ENCODE results near the gene FREM2.

DNA sequence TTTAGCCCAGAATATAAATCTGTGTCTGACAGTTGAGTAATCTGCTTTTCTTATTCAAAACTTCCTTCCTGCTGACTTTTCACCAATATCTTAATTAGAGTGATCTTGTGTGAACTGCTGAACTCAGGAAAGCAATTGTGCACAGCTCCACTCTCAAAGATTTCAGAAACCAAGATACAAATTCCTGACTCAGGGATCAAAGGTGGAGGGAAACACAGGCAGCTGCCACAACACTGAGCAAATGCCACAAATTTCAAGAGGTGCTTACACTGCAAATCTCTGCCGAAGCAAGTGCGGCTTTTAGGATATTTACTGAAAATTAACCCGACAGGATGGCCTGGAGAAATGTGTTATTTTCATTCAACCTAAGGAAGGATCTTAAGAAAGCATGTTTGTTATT is 192.4 kb downstream of the FREM2 start:
- TF ChIP-seq, protein P1, sequence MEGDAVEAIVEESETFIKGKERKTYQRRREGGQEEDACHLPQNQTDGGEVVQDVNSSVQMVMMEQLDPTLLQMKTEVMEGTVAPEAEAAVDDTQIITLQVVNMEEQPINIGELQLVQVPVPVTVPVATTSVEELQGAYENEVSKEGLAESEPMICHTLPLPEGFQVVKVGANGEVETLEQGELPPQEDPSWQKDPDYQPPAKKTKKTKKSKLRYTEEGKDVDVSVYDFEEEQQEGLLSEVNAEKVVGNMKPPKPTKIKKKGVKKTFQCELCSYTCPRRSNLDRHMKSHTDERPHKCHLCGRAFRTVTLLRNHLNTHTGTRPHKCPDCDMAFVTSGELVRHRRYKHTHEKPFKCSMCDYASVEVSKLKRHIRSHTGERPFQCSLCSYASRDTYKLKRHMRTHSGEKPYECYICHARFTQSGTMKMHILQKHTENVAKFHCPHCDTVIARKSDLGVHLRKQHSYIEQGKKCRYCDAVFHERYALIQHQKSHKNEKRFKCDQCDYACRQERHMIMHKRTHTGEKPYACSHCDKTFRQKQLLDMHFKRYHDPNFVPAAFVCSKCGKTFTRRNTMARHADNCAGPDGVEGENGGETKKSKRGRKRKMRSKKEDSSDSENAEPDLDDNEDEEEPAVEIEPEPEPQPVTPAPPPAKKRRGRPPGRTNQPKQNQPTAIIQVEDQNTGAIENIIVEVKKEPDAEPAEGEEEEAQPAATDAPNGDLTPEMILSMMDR (IDR thresholded peaks at IDR 0.05) = no peak
- no peak for TF ChIP-seq POLR2A (IDR thresholded peaks at IDR 0.05)

Measured in body of pancreas (tissue), 4 donors.